ENCODE measurements around the gene TUBA4B. TPM values are rescaled to one million over a fixed set of nuclear protein-coding genes. Genes with fewer than 3 reads are reported as not detected.
"Not testable (repeated sequence)": the region's sequence is repeated elsewhere in the genome, so short reads cannot be mapped to it uniquely, and the experiment has no call there.

Gene TUBA4B
- total RNA-seq, 4 donors from 2014 or later: not detected

DNA sequence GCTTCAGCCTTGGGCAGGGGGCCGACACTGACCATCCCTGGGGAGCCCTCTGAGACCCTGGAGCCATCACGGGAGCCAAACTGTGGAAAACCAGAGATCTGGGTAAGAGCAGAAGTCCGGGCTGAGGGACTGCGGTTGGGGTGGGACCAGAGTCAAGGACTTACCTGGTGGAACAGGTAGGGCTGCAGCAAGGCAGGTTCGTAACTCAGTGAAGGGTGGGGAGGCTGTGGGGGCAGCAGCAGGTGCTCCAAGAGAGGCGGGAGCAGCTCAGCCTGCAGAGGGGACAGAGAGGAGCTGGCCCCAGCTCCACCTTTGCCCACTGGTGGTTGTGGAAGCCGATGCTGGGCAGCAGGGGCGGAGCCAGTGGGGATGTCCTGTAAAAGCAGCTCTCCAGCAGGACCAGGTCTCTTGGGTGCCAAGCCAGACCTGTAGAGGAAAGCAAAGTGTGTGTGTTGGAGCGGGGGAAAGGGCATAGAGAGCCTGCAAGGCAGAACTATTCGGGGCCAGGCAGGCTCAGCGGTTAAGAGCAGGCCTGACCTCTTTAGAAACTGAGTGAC, 49.4 kb downstream of the TUBA4B start:
- DNase-seq: no peak
- Histone ChIP-seq H3K27ac (no peak overlapping the region), H3K4me1 (no peaks in the 10 kb centered on the region), H3K9me3 (no peaks in the 10 kb centered on the region), H3K36me3 (no peaks in the 10 kb centered on the region), H3K4me3 (no peak overlapping the region), H3K27me3 (no peaks in the 10 kb centered on the region)
- no peak for TF ChIP-seq POLR2A (IDR thresholded peaks at IDR 0.05)
- TF ChIP-seq, protein P1, sequence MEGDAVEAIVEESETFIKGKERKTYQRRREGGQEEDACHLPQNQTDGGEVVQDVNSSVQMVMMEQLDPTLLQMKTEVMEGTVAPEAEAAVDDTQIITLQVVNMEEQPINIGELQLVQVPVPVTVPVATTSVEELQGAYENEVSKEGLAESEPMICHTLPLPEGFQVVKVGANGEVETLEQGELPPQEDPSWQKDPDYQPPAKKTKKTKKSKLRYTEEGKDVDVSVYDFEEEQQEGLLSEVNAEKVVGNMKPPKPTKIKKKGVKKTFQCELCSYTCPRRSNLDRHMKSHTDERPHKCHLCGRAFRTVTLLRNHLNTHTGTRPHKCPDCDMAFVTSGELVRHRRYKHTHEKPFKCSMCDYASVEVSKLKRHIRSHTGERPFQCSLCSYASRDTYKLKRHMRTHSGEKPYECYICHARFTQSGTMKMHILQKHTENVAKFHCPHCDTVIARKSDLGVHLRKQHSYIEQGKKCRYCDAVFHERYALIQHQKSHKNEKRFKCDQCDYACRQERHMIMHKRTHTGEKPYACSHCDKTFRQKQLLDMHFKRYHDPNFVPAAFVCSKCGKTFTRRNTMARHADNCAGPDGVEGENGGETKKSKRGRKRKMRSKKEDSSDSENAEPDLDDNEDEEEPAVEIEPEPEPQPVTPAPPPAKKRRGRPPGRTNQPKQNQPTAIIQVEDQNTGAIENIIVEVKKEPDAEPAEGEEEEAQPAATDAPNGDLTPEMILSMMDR (IDR thresholded peaks at IDR 0.05): no peak

DNA sequence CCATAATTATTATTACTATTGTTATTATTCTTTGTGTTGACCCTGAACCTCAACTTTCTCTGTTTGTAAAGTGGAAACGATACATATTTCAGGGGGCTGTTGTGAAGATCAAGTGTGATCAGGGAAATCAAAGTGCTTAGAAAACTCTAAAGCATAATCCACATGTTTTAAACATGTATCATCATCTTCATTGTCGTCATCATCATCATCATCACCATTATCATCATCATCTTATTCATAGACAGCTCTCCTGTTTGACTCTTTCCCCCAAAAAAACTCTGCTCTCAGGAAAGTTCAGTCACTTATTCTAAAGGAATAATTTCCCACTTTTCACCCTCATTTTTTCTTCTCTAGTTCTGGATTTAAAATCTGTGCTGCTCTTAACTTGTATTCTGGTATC, 51.2 kb downstream of the TUBA4B start:
- H3K36me3 ChIP-seq: no peaks in the 10 kb centered on the region
- TF ChIP-seq POLR2A (IDR thresholded peaks at IDR 0.05): no peak
- TF ChIP-seq, protein P1 (IDR thresholded peaks at IDR 0.05): no peak
- H3K27me3 ChIP-seq: peaks cover 0 to 10% of the 10 kb centered on the region in 2 donors
- no peaks in the 10 kb centered on the region for H3K4me1 ChIP-seq
- H3K27ac ChIP-seq: no peak overlapping the region
- H3K4me3 ChIP-seq: no peak overlapping the region
- no peak for DNase-seq
- H3K9me3 ChIP-seq: no peaks in the 10 kb centered on the region

DNA sequence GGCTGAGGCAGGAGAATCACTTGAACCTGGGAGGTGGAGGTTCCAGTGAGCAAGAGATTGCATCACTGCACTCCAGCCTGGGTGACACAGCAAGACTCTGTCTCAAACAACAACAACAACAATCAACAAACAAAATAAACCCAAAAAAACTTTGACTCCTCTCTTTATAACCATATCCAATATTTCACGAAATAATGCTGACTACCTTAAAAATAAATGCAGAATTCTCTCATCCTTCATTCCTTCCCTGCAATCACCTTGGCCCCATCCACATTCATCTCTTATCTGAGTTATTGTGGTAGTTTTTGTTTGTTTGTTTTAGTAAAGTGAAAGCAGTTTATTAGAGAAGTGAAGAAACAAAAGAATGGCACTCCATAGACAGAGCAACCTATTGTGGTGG, 53.0 kb downstream of the TUBA4B start:
- Histone ChIP-seq H3K36me3 (no peaks in the 10 kb centered on the region), H3K27me3 (peaks cover 0 to 15% of the 10 kb centered on the region in 2 donors), H3K27ac (no peak overlapping the region), H3K4me1 (no peaks in the 10 kb centered on the region), H3K4me3 (no peak overlapping the region), H3K9me3 (no peaks in the 10 kb centered on the region)
- TF ChIP-seq, protein P1 (IDR thresholded peaks at IDR 0.05): no peak
- TF ChIP-seq POLR2A (IDR thresholded peaks at IDR 0.05): no peak
- no peak for DNase-seq

DNA sequence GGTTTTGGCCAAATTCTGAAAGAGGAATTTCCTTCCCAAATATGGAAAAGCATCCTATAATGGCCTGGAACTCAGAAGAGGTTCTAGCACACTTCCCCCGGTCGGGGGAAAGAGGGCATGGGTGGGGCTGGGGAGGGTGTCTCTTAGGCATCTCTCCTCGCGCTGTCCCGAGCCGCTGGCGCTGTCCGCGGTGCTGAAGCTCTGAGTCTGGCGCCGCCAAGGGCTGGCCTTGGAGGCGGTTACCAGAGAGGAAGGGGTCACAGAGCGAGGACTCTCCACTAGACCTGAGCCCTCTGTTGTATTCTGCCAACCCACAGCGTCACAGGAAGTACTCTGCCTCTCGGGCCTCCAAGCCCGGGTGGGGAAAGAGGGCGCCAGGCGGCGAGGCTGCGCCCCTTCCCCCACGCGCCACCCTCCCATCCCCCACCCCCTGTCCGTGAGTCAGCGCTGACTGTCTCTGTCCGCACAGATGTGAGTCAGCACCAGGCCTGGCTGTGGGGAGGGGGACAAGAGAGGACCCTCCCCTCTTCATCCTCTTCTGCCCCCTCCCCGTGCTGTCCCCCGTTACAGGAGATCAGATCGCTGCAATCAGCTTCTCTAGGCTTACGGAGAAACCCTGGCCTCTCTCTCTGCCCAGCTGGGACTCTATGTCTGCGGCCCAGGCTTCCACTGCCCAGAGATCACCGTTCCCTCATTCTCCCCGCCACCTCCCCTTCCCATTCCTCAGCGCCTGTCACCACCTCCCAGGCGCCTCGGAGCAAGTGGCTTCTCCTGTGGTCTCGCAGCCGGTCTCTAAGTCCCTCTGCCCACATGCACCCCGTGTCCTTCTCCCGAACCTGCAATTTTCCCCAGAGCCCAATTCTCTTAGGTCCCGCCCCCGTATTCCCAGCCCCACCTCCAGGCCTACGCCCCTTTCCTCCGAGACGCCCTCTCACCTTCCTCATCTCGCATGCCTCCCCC, 55.4 kb downstream of the TUBA4B start:
- Histone ChIP-seq H3K9me3 (no peaks in the 10 kb centered on the region), H3K4me3 (no peak overlapping the region), H3K36me3 (no peaks in the 10 kb centered on the region), H3K27ac (no peak overlapping the region), H3K4me1 (no peaks in the 10 kb centered on the region), H3K27me3 (peaks cover 0 to 15% of the 10 kb centered on the region in 2 donors)
- TF ChIP-seq POLR2A (IDR thresholded peaks at IDR 0.05): no peak
- TF ChIP-seq, protein P1 (IDR thresholded peaks at IDR 0.05): no peak
- DNase-seq: peak in 1 of 3 donors; percentile 64

DNA sequence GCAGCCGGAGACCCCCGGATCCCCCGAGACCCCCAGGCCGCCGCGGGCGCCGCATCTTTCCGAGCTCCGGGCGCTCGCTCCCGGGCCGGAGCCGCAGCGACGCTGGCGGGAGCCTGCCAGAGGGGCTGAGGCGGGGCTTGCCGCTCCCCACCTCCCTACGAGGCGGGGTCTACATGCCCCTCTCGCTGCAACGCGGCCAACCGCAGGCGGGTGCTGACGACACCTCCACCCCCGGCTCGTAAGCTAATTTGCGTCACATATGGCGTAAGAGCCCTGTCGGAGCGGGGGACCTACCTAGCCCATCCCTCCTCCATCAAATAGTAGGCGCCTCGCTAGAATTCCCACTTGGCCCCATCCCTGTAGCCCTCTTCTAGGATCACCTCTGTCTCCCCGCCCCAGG, 56.2 kb downstream of the TUBA4B start, which contains the start of gene PTPRN:
PTPRN (minus strand) TSS at position 124 of the 400 bp plus-strand sequence; CDS start at position 55, 69 bp downstream.
- H3K9me3 ChIP-seq: no peaks in the 10 kb centered on the region
- no peak within 1 kb of the TSS for H3K27ac ChIP-seq
- no peaks in the 10 kb centered on the region for H3K36me3 ChIP-seq
- H3K27me3 ChIP-seq: peaks cover 0 to 15% of the 10 kb centered on the region in 2 donors
- TF ChIP-seq, protein P1 (IDR thresholded peaks at IDR 0.05): no peak
- no peak for TF ChIP-seq POLR2A (IDR thresholded peaks at IDR 0.05)
- H3K4me3 ChIP-seq: no peak within 1 kb of the TSS
- H3K4me1 ChIP-seq: no peaks in the 10 kb centered on the region
- no peak for DNase-seq

DNA sequence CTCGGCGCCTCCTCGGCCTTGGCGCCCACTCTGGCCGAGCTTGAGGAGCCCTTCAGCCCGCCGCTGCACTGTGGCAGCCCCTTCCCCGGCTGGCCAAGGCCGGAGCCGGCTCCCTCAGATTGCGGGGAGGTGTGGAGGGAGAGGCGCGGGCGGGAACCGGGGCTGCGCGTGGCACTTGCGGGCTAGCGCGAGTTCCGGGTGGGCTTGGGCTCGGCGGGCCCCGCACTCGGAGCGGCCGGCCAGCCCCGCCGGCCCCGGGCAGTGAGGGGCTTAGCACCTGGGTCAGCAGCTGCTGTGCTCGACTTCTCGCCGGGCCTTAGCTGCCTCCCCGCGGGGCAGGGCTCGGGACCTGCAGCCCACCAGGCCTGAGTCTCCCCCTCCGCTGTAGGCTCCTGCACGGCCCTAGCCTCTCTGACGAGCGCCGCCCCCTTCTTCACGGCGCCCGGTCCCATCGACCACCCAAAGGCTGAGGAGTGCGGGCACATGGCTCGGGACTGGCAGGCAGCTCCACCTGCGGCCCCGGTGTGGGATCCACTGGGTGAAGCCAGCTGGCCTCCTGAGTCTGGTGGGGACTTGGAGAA, 59.7 kb downstream of the TUBA4B start:
- H3K36me3 ChIP-seq, H3K9me3 ChIP-seq, H3K27ac ChIP-seq, H3K4me1 ChIP-seq, DNase-seq, H3K4me3 ChIP-seq: not testable (repeated sequence)
- H3K27me3 ChIP-seq: peaks cover 0 to 15% of the 10 kb centered on the region in 2 donors
